ENCODE data around the gene MGARP.

- TF ChIP-seq CTCF (IDR thresholded peaks at IDR 0.05; ENCODE audit: insufficient read depth, low read depth, low read length) (no peak), EZH2 (IDR thresholded peaks at IDR 0.05; ENCODE audit: insufficient read depth, low read length) (no peak)
Observed at GRCh38 chr4:139241784-139242151, 38.3 kb downstream of the MGARP start.
